Measurements from ENCODE around the gene RPS5.
"Not testable (repeated sequence)": the region's sequence is repeated elsewhere in the genome, so short reads cannot be mapped to it uniquely, and the experiment has no call there.

RPS5 gene

GRCh38 chr19:58367698-58368454 is 19.2 kb upstream of the RPS5 start:
- no peak for TF ChIP-seq CTCF (IDR thresholded peaks at IDR 0.05; ENCODE audit: low read depth, low read length, missing control alignments)

GRCh38 chr19:58368561-58369360 is 18.3 kb upstream of the RPS5 start:
- H3K4me3 ChIP-seq (ENCODE audit: low read depth, low read length): no peak overlapping the region
- TF ChIP-seq CTCF (IDR thresholded peaks at IDR 0.05; ENCODE audit: low read depth, low read length, missing control alignments): no peak
- in situ Hi-C loops (cut with HindIII; ENCODE audit: low sequenced_read_pairs): no loop called here
- DNase-seq (ENCODE audit: low read depth): no peak

More at GRCh38 chr19:58367698-58368454, 19.2 kb upstream of the RPS5 start:
- H3K4me3 ChIP-seq (ENCODE audit: low read depth, low read length): no peak overlapping the region
- DNase-seq (ENCODE audit: low read depth): no peak
- in situ Hi-C loops (cut with HindIII; ENCODE audit: low sequenced_read_pairs): no loop called here

GRCh38 chr19:58372311-58373133 is 14.5 kb upstream of the RPS5 start:
- in situ Hi-C loops (cut with HindIII; ENCODE audit: low sequenced_read_pairs): no loop called here
- TF ChIP-seq CTCF (IDR thresholded peaks at IDR 0.05; ENCODE audit: low read depth, low read length, missing control alignments): no peak
- DNase-seq (ENCODE audit: low read depth): no peak
- H3K4me3 ChIP-seq (ENCODE audit: low read depth, low read length): no peak overlapping the region

GRCh38 chr19:58374200-58374599 is 12.9 kb upstream of the RPS5 start:
- no peak overlapping the region for H3K4me3 ChIP-seq (ENCODE audit: low read depth, low read length)
- in situ Hi-C loops (cut with HindIII; ENCODE audit: low sequenced_read_pairs): no loop called here
- no peak for TF ChIP-seq CTCF (IDR thresholded peaks at IDR 0.05; ENCODE audit: low read depth, low read length, missing control alignments)
- no peak for DNase-seq (ENCODE audit: low read depth)

GRCh38 chr19:58376724-58377123 is 10.3 kb upstream of the RPS5 start:
- in situ Hi-C loops (cut with HindIII; ENCODE audit: low sequenced_read_pairs); H3K4me3 ChIP-seq (ENCODE audit: low read depth, low read length); DNase-seq (ENCODE audit: low read depth): not testable (repeated sequence)

GRCh38 chr19:58379246-58379645 is 7.8 kb upstream of the RPS5 start:
- no peak for TF ChIP-seq CTCF (IDR thresholded peaks at IDR 0.05; ENCODE audit: low read depth, low read length, missing control alignments)
- H3K4me3 ChIP-seq (ENCODE audit: low read depth, low read length): no peak overlapping the region
- DNase-seq (ENCODE audit: low read depth): no peak
- in situ Hi-C loops (cut with HindIII; ENCODE audit: low sequenced_read_pairs): no loop called here
